ENCODE data around the gene WDR53. TPM values are rescaled to one million over a fixed set of nuclear protein-coding genes. Genes with fewer than 3 reads are reported as not detected.
"Not testable (repeated sequence)": the region's sequence is repeated elsewhere in the genome, so short reads cannot be mapped to it uniquely, and the experiment has no call there.

Gene WDR53
- 10 to 100 TPM in 1 of 4 donors, 1 to 10 TPM in 3; 3.7 to 13.0 (median 4.4) TPM for total RNA-seq

GRCh38 chr3:196568246-196569002 is at the start of gene WDR53, which contains the start of gene FBXO45:
WDR53 (minus strand) TSS chr3:196568554; CDS start chr3:196561475, 7,079 bp downstream.
FBXO45 (plus strand) TSS chr3:196568660; CDS start chr3:196568985, 325 bp downstream.
- H3K4me3 ChIP-seq (replicated peaks in 1 of 3), result peak within 1 kb of the TSS; percentile 37 to 86 (median 81)

GRCh38 chr3:196617256-196617655 is 48.9 kb upstream of the WDR53 start:
- TF ChIP-seq CTCF (IDR thresholded peaks at IDR 0.05) (no peak), POLR2A (IDR thresholded peaks at IDR 0.05) (no peak)
- no peaks in the 10 kb centered on the region for H3K36me3 ChIP-seq
- peaks cover 4 to 13% of the 10 kb centered on the region in 2 donors for H3K4me1 ChIP-seq
- no peaks in the 10 kb centered on the region for H3K27me3 ChIP-seq
- intact Hi-C loops (cut with DNase I), result no loop called here
- H3K4me3 ChIP-seq (replicated peaks in 1 of 3), result no peak overlapping the region
- 79 to 81% methylated on average over 5 of the region's 5 CpGs for WGBS, 2 donors
- no peak overlapping the region for H3K27ac ChIP-seq
- no peak for DNase-seq
- H3K9me3 ChIP-seq, result no peaks in the 10 kb centered on the region

More at GRCh38 chr3:196568246-196569002, at the start of gene WDR53, which contains the start of gene FBXO45:
- peak; percentile 96 to 97 for DNase-seq
- Histone ChIP-seq H3K36me3 (no peaks in the 10 kb centered on the region), H3K27me3 (no peaks in the 10 kb centered on the region), H3K4me1 (peaks cover 12 to 16% of the 10 kb centered on the region in 2 donors), H3K9me3 (no peaks in the 10 kb centered on the region), H3K27ac (peak within 1 kb of the TSS in 2 of 3 donors; percentile 52 to 54)
- intact Hi-C loops (cut with DNase I), result no loop called here
- WGBS, 2 donors, result 0% methylated on average over 7 to 16 of the region's 87 CpGs
- TF ChIP-seq CTCF (IDR thresholded peaks at IDR 0.05) (no peak), POLR2A (IDR thresholded peaks at IDR 0.05) (peak in 1 of 2 donors; percentile 74)

- H3K4me1 ChIP-seq, result peaks cover 4 to 16% of the 10 kb centered on the region in 2 donors
- H3K4me3 ChIP-seq (replicated peaks in 1 of 3); H3K27me3 ChIP-seq; intact Hi-C loops (cut with DNase I); H3K27ac ChIP-seq; H3K36me3 ChIP-seq; H3K9me3 ChIP-seq; DNase-seq: not testable (repeated sequence)
- WGBS, 2 donors, result 92% methylated on average over 6 of the region's 6 CpGs
Observed at GRCh38 chr3:196615234-196615633, 46.9 kb upstream of the WDR53 start.

GRCh38 chr3:196611761-196612483 is 43.6 kb upstream of the WDR53 start:
- Histone ChIP-seq H3K27me3 (no peaks in the 10 kb centered on the region), H3K27ac (peak overlapping the region; percentile 30 to 70 (median 30)), H3K36me3 (no peaks in the 10 kb centered on the region), H3K4me3 (replicated peaks in 1 of 3) (no peak overlapping the region), H3K4me1 (peaks cover 4 to 22% of the 10 kb centered on the region in 2 donors), H3K9me3 (no peaks in the 10 kb centered on the region)
- no peak for DNase-seq
- intact Hi-C loops (cut with DNase I), result no loop called here
- TF ChIP-seq POLR2A (IDR thresholded peaks at IDR 0.05) (no peak), CTCF (IDR thresholded peaks at IDR 0.05) (no peak)
- 71 to 76% methylated on average over 10 of the region's 10 CpGs for WGBS, 2 donors

- no peak overlapping the region for H3K27ac ChIP-seq
- DNase-seq, result no peak
- H3K4me1 ChIP-seq, result peaks cover 4 to 22% of the 10 kb centered on the region in 2 donors
- no peaks in the 10 kb centered on the region for H3K36me3 ChIP-seq
- no peak overlapping the region for H3K4me3 ChIP-seq (replicated peaks in 1 of 3)
- intact Hi-C loops (cut with DNase I), result loop anchor here (2.0 kb wide), 1 partner anchor 75 kb away; no protein-coding TSS in a partner anchor
- no peaks in the 10 kb centered on the region for H3K27me3 ChIP-seq
- TF ChIP-seq CTCF (IDR thresholded peaks at IDR 0.05), result no peak
- no peak for TF ChIP-seq POLR2A (IDR thresholded peaks at IDR 0.05)
- 83 to 85% methylated on average over 6 of the region's 6 CpGs for WGBS, 2 donors
- H3K9me3 ChIP-seq, result no peaks in the 10 kb centered on the region
Observed at GRCh38 chr3:196609805-196610515, 41.6 kb upstream of the WDR53 start.
